SJSA1 (cell line): ENCODE measurements around the gene PDCD10. TPM values are rescaled to one million over a fixed set of nuclear protein-coding genes. Genes with fewer than 3 reads are reported as not detected.

Experiments used
- DNase-seq, 2 experiments: peaks; one replicate each; pipeline ENCODE4 v3.0.0-alpha.2; 2015 to 2020; ENCODE audit warnings: low spot score in 2 of 2, low read depth in 1 of 2
- H3K27ac ChIP-seq: fragments of 250-450 bp; sonication (Bioruptor Pico); 2 replicates; pipeline ENCODE4 v1.5.1; 2020; ENCODE audit warnings: mild to moderate bottlenecking, moderate library complexity
- H3K27me3 ChIP-seq: fragments of 250-450 bp; sonication (Bioruptor Pico); replicated peaks from 2 replicates; pipeline ENCODE4 v1.5.1; 2020; ENCODE audit warnings: mild to moderate bottlenecking, moderate library complexity
- H3K36me3 ChIP-seq: fragments of 250-450 bp; sonication (Bioruptor Pico); 2 replicates; pipeline ENCODE4 v1.5.1; 2020; ENCODE audit warnings: mild to moderate bottlenecking
- H3K4me1 ChIP-seq: fragments of 250-450 bp; sonication (Bioruptor Pico); replicated peaks from 2 replicates; pipeline ENCODE4 v1.6.1; 2021; ENCODE audit warnings: mild to moderate bottlenecking
- H3K4me3 ChIP-seq: fragments of 250-450 bp; sonication (Bioruptor Pico); 2 replicates; pipeline ENCODE4 v1.5.1; 2020; ENCODE audit warnings: mild to moderate bottlenecking
- H3K9me3 ChIP-seq: fragments of 250-450 bp; sonication (Bioruptor Pico); replicated peaks from 2 replicates; pipeline ENCODE4 v1.5.1; 2020; ENCODE audit warnings: mild to moderate bottlenecking
- total RNA-seq: library from RNA; depleted of rRNA; stranded (reverse); fragments of >200 nt; shearing (Covaris generic); gene quantifications from 2 replicates; pipeline ENCODE4 v1.2.3, GENCODE V29; 2014

Gene PDCD10
- total RNA-seq, 1 experiment from 2014 or later: 67.3 TPM

DNA sequence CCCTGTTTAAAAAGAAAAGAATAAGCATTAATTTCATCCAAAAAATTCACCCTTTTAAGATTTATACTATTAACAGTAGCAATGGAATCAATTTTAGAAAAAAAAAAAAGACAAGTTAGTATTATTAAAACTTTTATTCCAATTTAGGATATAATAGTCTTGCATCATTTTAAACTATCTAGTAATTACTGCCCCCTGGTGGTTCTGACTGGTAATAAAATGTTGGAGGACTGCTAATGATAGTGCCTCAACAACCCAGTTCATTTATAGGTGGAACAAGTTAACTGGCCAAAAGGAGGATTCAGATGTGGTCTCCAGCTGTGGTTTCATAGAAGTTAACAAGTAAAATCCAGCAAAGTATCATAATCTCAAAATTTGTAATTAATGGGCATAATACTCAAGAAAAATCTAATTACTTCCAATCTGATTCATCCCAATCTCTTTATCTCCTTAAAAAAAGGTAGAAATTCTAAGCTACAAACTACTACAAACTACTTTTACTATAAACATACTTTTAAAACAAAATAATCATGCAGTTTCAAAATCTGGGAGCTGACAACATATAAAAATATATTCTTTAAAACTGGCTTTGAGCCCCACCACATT is 50.2 kb downstream of the PDCD10 start:
- no peak overlapping the region for H3K27ac ChIP-seq
- H3K4me1 ChIP-seq: no peaks in the 10 kb centered on the region
- H3K4me3 ChIP-seq: no peak overlapping the region
- peak in 1 of 2 experiments; percentile 41 for DNase-seq
- no peaks in the 10 kb centered on the region for H3K27me3 ChIP-seq
- no peaks in the 10 kb centered on the region for H3K9me3 ChIP-seq
- peaks cover 20% of the 10 kb centered on the region for H3K36me3 ChIP-seq

DNA sequence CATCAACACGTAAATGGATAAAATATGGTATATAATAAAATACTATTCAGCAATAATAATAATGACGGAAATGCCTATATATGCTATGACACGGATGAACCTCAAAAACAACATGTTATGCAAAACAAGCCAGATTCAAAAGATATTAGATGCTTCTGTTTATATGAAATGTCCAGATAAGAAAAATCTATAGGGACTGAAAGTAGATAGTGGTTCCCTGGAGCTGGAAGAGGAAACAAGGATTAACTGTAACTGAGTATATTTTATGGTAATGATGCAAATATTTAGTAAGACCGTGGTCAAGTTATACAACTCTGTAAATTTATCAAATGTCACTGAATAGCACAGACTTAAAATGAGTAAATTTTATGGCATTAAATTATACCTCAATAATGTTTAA is 55.2 kb downstream of the PDCD10 start:
- Histone ChIP-seq H3K27ac (no peak overlapping the region), H3K4me1 (no peaks in the 10 kb centered on the region), H3K36me3 (peaks cover 19% of the 10 kb centered on the region), H3K4me3 (no peak overlapping the region), H3K27me3 (no peaks in the 10 kb centered on the region), H3K9me3 (no peaks in the 10 kb centered on the region)
- no peak for DNase-seq

DNA sequence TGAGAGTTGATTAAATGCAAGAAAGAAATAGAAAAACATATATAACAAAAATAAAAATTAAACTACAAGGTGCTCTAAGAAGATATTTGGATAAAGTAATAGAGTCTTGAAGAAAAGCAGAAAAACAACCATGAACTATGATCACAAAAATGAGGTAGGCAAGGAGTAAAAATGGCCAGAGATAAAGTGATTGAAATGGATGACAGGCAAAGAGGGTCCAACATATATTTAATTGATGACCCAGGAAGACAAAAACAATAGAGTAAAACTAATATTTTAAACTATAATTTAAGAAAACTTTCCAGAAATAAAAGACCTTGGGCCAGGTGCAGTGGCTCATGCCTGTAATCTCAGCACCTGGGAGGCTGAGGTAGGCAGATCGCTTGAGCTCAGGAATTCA is 58.8 kb downstream of the PDCD10 start:
- no peaks in the 10 kb centered on the region for H3K9me3 ChIP-seq
- H3K4me3 ChIP-seq: no peak overlapping the region
- no peaks in the 10 kb centered on the region for H3K4me1 ChIP-seq
- H3K36me3 ChIP-seq: 0 out of 2 replicates have a peak, but pooled peaks cover 6% of the 10 kb centered on the region
- no peak for DNase-seq
- H3K27me3 ChIP-seq: no peaks in the 10 kb centered on the region
- H3K27ac ChIP-seq: no peak overlapping the region

- H3K27ac ChIP-seq: no peak overlapping the region
- H3K27me3 ChIP-seq: no peaks in the 10 kb centered on the region
- no peak for DNase-seq
- H3K36me3 ChIP-seq: 0 out of 2 replicates have a peak, but pooled peaks cover 6% of the 10 kb centered on the region
- H3K4me3 ChIP-seq: no peak overlapping the region
- no peaks in the 10 kb centered on the region for H3K4me1 ChIP-seq
- H3K9me3 ChIP-seq: no peaks in the 10 kb centered on the region
Observed at GRCh38 chr3:167673221-167673620, 61.5 kb downstream of the PDCD10 start.

DNA sequence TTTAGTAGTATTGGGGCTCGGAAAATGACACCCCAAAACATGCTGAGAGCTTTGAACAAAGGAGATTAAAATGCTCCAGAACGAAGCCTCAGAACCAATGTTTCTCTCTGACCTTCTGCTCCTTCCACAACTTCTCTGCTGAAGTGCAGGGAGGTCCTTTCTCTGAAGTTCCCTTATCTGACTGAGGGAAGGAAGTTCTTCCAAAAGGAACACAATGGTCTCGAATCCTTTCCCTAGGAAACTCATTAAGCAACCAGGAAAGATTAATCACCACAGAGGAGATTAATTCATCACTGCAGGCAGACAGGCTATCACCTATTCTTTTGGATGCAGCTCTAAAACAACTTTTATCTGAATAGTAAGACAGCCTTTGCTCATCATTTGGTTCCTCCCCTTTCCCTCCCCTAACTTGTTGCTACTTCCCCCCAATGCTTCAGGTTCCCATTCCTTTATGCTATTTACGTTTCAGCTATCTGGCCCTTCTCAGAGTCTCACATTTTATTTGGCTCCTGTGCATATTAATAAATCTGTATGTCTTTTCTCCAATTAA is 62.7 kb downstream of the PDCD10 start:
- Histone ChIP-seq H3K27ac (no peak overlapping the region), H3K27me3 (no peaks in the 10 kb centered on the region), H3K36me3 (0 out of 2 replicates have a peak, but pooled peaks cover 6% of the 10 kb centered on the region), H3K4me3 (no peak overlapping the region), H3K9me3 (no peaks in the 10 kb centered on the region), H3K4me1 (no peaks in the 10 kb centered on the region)
- DNase-seq: no peak

DNA sequence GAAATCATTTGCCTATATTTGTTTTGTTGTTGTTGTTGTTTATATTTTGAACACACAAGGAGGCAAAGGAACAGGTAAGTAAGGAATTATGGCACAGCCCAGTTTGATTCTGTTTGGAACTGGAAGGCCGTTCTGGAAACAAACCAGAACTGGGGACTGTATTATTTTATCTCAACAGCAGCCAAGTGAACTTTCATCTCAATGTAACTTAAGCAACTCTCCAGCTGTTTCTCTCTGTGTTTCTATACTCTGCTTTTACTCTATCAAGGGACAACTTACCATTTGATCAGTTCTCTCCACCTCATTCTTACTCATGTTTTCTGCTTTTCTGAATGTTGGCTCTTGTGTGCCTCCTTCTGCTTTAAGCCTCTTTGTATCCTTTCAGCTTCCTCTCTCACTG is 65.0 kb downstream of the PDCD10 start:
- Histone ChIP-seq H3K36me3 (no peaks in the 10 kb centered on the region), H3K4me3 (no peak overlapping the region), H3K27ac (no peak overlapping the region), H3K27me3 (no peaks in the 10 kb centered on the region), H3K4me1 (no peaks in the 10 kb centered on the region), H3K9me3 (no peaks in the 10 kb centered on the region)
- DNase-seq: no peak

DNA sequence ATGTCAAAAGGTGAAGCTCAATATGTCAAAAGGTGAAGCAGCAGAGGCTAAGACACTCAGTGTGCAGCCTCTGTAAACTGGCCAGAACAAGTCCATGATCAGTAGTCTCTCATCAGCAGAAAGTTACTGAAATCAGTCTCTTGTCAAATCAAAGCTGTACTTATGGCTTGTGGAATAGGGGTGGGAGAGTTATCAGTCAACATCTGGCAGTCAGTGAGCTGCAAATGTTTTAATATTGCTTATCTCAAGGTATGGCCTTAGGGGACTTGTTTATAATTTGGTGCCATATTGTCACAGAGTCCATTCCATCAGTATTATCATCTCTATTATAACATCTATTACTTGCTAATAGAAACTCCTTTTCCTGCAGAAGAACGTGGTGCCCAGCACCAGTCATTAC is 66.0 kb downstream of the PDCD10 start:
- Histone ChIP-seq H3K27me3 (no peaks in the 10 kb centered on the region), H3K4me1 (no peaks in the 10 kb centered on the region), H3K9me3 (no peaks in the 10 kb centered on the region), H3K27ac (no peak overlapping the region), H3K4me3 (no peak overlapping the region), H3K36me3 (no peaks in the 10 kb centered on the region)
- no peak for DNase-seq

- Histone ChIP-seq H3K9me3 (no peaks in the 10 kb centered on the region), H3K36me3 (no peaks in the 10 kb centered on the region), H3K27ac (no peak overlapping the region), H3K4me1 (no peaks in the 10 kb centered on the region), H3K27me3 (no peaks in the 10 kb centered on the region), H3K4me3 (no peak overlapping the region)
- DNase-seq: no peak
Observed at GRCh38 chr3:167666563-167666962, 68.1 kb downstream of the PDCD10 start.

DNA sequence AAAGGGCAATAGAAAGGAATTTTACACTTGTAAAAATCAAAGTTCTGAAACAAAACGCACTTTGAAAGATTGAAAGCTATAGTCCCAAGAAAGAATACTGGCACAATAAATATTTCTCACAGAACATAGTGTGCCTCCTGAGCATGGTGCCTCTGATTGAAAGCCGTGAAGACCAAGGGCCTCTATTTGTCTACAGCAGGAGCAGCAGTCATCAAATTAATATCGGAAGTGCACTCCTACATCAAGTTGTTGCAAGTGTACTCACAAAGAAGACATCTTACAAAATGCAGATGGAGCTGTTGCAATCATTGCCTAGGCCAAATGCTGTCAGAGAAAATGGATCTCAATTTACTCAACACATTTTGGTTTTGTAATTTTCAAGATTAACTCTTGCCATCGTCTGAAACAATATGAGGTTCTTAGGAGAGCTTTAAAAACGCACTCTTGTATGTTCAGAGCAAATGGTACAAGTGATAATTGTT is 71.7 kb downstream of the PDCD10 start:
- H3K4me1 ChIP-seq: no peaks in the 10 kb centered on the region
- H3K36me3 ChIP-seq: no peaks in the 10 kb centered on the region
- H3K9me3 ChIP-seq: no peaks in the 10 kb centered on the region

DNA sequence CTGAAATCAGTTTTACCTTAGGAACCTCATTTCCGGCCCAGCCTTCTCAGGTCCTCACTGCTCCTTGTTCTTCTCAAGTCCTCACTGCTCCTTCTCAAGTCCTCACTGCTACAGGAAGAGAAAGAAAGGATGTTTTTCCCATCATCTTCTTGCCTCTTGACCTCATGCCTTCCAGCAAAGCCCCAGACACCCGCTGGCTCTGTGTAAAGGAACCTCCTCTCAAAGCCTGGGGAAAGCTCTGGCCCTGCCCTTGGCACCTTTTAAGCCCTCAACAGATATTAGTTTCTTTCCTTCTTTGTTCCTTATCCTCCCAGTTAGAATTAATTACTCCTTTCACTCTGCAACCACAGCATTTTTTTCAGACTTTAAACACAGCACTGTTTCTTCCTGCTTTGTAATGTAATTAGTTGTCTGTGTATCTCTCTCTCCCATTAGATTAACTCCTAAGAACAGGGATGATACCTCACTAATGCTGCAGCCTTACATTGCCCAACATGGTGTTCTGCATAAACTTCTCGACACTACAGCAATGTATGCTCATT is 76.9 kb downstream of the PDCD10 start:
- no peaks in the 10 kb centered on the region for H3K36me3 ChIP-seq
- H3K27ac ChIP-seq: no peak overlapping the region

More for the DNA sequence above, 71.7 kb downstream of the PDCD10 start:
- no peak for DNase-seq
- H3K4me3 ChIP-seq: no peak overlapping the region
- no peaks in the 10 kb centered on the region for H3K27me3 ChIP-seq
- no peak overlapping the region for H3K27ac ChIP-seq

GRCh38 chr3:167656821-167657220 is 77.9 kb downstream of the PDCD10 start:
- H3K27me3 ChIP-seq: no peaks in the 10 kb centered on the region
- H3K27ac ChIP-seq: no peak overlapping the region
- H3K36me3 ChIP-seq: no peaks in the 10 kb centered on the region
- H3K9me3 ChIP-seq: no peaks in the 10 kb centered on the region
- DNase-seq: no peak
- no peak overlapping the region for H3K4me3 ChIP-seq
- no peaks in the 10 kb centered on the region for H3K4me1 ChIP-seq

More for the DNA sequence above, 76.9 kb downstream of the PDCD10 start:
- Histone ChIP-seq H3K4me1 (no peaks in the 10 kb centered on the region), H3K4me3 (no peak overlapping the region), H3K9me3 (no peaks in the 10 kb centered on the region), H3K27me3 (no peaks in the 10 kb centered on the region)
- no peak for DNase-seq

- H3K9me3 ChIP-seq: no peaks in the 10 kb centered on the region
- no peak within 1 kb of the TSS for H3K4me3 ChIP-seq
- DNase-seq: no peak
- no peak within 1 kb of the TSS for H3K27ac ChIP-seq
- H3K27me3 ChIP-seq: no peaks in the 10 kb centered on the region
- H3K36me3 ChIP-seq: no peaks in the 10 kb centered on the region
- no peaks in the 10 kb centered on the region for H3K4me1 ChIP-seq
Observed at GRCh38 chr3:167653760-167654159, 80.9 kb downstream of the PDCD10 start, which contains the start of gene WDR49. WDR49 (minus strand) TSS chr3:167653942; CDS start chr3:167653425, 517 bp downstream.

DNA sequence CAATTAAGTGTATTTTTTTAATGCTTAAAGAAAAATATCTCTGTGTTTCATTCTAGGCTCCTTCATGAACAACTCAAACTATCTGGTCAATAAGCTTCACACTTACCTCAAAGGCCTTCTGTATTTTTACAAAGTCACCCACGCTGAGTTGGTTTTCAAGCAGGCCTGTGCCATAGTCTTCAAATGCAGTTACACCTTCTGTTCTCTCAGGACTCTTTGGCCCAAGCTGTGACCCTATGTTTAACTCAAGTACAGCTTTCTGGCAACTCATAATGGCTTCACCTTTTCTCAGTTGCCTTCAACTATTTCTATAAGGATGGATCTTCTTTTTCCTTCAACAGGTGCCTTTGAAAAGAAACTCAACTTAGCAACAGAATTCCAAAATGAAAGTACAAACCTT is 81.5 kb downstream of the PDCD10 start:
- Histone ChIP-seq H3K36me3 (no peaks in the 10 kb centered on the region), H3K27me3 (no peaks in the 10 kb centered on the region), H3K9me3 (no peaks in the 10 kb centered on the region), H3K27ac (no peak overlapping the region), H3K4me1 (no peaks in the 10 kb centered on the region), H3K4me3 (no peak overlapping the region)
- DNase-seq: no peak

- Histone ChIP-seq H3K4me1 (no peaks in the 10 kb centered on the region), H3K36me3 (no peaks in the 10 kb centered on the region), H3K27ac (no peak overlapping the region), H3K9me3 (no peaks in the 10 kb centered on the region), H3K27me3 (no peaks in the 10 kb centered on the region), H3K4me3 (no peak overlapping the region)
- no peak for DNase-seq
Observed at GRCh38 chr3:167651826-167652225, 82.9 kb downstream of the PDCD10 start.
